Epithelial cell of esophagus (primary cell): ENCODE measurements around the gene WHRN.

Experiments used
- DNase-seq: peaks from one replicate; pipeline ENCODE4 v3.0.0; 2010; ENCODE audit warnings: low read depth
- H3K4me3 ChIP-seq: 2 replicates; pipeline ENCODE4 v1.5.1; 2011; ENCODE audit warnings: mild to moderate bottlenecking, low read length, control low read depth
- TF ChIP-seq, protein P1 (sequence below): IDR thresholded peaks from 2 replicates; pipeline ENCODE4 v1.5.1; 2011; ENCODE audit warnings: low read depth, mild to moderate bottlenecking, low read length, control low read depth, inconsistent platforms; ENCODE audit not compliant: insufficient read depth; ENCODE audit errors: missing control alignments

Gene WHRN

DNA sequence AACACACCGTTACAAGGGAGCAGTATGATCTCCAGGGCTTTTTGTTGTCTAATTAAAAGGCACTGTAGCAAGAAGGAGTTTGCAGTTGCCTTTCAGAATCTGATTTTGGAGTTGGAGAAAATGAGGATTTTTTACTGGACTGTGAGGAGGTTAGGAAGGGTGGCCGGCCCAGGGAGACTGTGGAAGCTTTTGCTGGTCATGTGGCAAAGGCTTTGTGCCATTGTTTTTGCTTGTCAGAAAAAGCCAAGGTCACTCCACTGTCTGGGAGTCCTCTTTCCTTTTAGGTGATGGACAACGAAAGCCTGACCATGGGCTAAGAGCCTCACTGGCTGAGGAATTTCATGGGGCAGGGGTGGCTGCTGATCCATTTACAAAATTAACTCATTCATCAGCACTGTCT, 10.3 kb upstream of the WHRN start:
- TF ChIP-seq, protein P1, sequence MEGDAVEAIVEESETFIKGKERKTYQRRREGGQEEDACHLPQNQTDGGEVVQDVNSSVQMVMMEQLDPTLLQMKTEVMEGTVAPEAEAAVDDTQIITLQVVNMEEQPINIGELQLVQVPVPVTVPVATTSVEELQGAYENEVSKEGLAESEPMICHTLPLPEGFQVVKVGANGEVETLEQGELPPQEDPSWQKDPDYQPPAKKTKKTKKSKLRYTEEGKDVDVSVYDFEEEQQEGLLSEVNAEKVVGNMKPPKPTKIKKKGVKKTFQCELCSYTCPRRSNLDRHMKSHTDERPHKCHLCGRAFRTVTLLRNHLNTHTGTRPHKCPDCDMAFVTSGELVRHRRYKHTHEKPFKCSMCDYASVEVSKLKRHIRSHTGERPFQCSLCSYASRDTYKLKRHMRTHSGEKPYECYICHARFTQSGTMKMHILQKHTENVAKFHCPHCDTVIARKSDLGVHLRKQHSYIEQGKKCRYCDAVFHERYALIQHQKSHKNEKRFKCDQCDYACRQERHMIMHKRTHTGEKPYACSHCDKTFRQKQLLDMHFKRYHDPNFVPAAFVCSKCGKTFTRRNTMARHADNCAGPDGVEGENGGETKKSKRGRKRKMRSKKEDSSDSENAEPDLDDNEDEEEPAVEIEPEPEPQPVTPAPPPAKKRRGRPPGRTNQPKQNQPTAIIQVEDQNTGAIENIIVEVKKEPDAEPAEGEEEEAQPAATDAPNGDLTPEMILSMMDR: no peak
- no peak for DNase-seq
- H3K4me3 ChIP-seq: no peak overlapping the region

DNA sequence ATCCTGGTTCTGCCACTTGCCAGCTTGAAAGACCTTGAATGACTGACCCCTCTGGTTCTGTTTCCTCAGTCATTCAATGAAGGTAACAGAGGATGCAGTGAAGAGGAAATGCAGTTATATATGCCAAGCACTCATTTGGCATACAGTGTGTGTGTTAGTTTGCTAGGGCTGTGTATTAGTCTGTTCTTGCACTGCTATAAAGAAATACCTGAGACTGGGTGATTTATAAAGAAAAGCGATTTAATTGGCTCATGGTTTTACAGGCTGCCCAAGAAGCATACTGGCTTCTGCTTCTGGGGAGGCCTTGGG, 8.6 kb upstream of the WHRN start:
- TF ChIP-seq, protein P1: no peak
- no peak overlapping the region for H3K4me3 ChIP-seq
- no peak for DNase-seq

DNA sequence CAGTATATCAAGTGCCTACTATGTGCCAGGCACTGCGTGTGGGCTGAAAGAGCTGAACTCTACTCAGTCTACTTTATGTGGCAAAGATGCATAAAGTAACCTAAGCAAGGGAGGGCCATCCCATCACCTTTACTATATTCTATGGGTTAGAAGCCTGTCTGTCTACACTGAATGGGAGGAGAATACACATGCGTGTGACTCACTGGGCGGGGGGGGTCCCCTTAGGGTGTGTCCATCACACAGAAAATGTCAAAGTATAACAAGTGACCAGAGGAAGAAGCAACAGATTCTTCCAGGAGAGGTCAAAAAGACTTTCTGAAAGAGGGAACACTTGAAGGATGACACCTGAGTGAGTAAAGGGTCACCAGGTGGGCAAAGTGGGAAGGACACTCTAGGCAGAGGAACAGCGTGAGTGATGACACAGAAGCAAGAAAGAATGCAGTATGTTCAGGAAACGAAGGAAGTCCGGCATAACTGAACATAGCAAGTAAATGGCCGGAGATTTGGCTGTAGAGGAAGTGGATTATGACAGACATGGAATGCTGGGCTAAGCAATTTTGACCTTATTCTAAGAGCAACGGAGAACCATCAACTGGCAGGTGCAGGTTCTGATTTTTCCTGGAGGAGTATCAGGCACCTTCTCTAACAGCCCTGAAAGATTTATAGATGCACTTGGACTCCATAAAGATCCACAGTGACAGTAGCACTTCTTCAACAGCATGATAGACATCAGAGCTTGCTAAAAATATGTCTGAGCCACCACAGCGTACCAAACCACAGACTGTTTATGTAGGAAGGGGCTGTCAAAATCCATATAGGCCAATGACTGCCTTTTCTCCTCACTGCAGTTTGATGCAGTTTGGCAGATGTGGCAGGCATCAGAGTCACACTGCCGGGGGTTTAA, 8.0 kb upstream of the WHRN start:
- TF ChIP-seq, protein P1: no peak
- H3K4me3 ChIP-seq: no peak overlapping the region
- no peak for DNase-seq

DNA sequence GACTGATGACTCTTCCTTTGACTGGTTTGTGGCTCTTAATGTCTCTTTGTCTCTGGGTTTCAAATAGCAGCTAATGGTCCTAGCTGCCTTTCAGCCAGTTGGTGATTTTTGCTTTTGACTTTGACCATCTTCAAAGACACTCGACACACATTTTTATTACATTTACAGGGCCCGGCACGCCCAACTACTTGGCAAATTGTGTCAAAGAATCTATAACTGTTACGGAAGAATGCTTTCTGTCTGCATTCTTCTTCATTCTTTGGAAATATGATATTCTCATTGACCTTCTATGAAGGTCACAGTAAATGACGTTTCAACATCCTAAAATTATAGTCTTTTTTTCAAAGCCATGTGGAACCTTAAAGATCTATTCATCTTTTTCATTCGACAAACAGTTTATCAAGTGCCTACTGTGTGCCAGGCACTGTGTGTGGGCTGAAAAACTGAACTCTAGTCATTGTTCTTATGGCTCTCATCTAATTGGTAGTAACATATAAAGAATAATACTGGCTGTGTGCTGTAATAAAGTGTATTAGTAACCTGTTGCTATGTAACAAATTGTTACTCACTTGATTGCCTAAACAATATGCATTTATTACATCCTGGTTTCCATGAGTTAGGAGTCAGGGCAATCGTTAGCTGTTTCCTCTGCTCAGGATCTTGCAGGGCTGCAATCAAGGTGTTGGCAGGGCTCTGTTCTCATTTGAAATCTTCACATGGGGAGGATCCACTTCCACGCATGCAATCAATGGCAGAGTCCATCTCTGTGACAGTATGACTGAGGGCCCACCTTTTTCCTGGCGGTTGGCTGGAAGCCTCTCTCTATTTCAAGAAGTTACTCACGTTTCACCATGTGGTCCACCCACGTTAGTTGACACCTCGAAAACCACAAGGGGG, 7.0 kb upstream of the WHRN start:
- DNase-seq: peak; percentile 36
- no peak overlapping the region for H3K4me3 ChIP-seq
- TF ChIP-seq, protein P1: no peak

DNA sequence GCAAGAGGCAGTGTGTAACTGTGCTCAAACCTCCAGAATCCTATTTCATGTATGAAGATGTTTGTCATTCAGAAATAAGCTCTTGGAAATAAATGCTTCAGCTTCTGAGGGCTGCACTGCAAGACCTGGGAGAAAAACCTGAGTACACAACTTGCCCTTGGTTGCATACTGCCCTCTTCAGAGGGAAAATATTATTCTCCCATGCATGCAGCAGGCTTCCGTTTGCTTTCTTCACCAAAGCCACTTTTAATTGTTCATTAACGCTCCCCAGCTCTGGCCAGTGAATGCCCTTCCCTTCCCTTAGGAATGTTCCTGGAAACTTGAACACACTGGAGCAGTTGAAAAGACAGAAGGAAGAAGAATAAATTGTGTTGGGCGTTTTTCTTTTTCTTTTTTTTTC, 2.5 kb upstream of the WHRN start:
- peak; percentile 54 for DNase-seq
- H3K4me3 ChIP-seq: no peak overlapping the region
- TF ChIP-seq, protein P1: peak; percentile 69

DNA sequence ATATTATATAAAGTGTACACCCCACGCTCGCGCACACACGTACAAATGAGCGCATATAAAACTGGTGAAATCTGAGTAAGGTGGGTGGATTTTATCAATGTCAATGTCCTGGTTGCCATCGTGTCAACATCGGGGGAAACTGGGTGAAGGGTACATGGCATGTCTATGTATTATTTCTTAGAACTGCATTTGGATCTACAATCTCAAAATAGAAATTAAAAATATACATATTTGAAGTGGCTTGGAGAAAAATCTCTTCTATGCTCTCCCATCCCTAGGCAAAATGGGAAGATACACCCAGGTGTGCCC, 763 bp upstream of the WHRN start:
- DNase-seq: no peak
- TF ChIP-seq, protein P1: no peak

More for the DNA sequence above, 763 bp upstream of the WHRN start:
- peak overlapping the region; percentile 68 for H3K4me3 ChIP-seq
